ENCODE results near the gene LRP6. TPM values are rescaled to one million over a fixed set of nuclear protein-coding genes. Genes with fewer than 3 reads are reported as not detected.

Gene LRP6
- total RNA-seq, 4 donors from 2014 or later: 4.3 to 18.7 (median 9.0) TPM

- no peak for DNase-seq
- Histone ChIP-seq H3K36me3 (peaks cover 0 to 2% (median 0%) of the 10 kb centered on the region in 3 donors), H3K27ac (no peak overlapping the region), H3K27me3 (no peaks in the 10 kb centered on the region), H3K9me3 (no peaks in the 10 kb centered on the region), H3K4me1 (no peaks in the 10 kb centered on the region), H3K4me3 (no peak overlapping the region)
- intact Hi-C loops (cut with DNase I): no loop called here
- TF ChIP-seq CTCF (IDR thresholded peaks at IDR 0.05) (no peak), POLR2A (IDR thresholded peaks at IDR 0.05) (no peak)
- WGBS, 2 donors: 71 to 85% methylated on average over 4 of the region's 4 CpGs
These were observed 28.2 kb downstream of the LRP6 start for GRCh38 chr12:12238605-12239004.

GRCh38 chr12:12236896-12237295, 29.9 kb downstream of the LRP6 start:
- no peak overlapping the region for H3K27ac ChIP-seq
- no peaks in the 10 kb centered on the region for H3K4me1 ChIP-seq
- DNase-seq: no peak
- no peak overlapping the region for H3K4me3 ChIP-seq
- no peaks in the 10 kb centered on the region for H3K36me3 ChIP-seq
- H3K27me3 ChIP-seq: no peaks in the 10 kb centered on the region
- H3K9me3 ChIP-seq: no peaks in the 10 kb centered on the region
- intact Hi-C loops (cut with DNase I): no loop called here
- no peak for TF ChIP-seq CTCF (IDR thresholded peaks at IDR 0.05)
- TF ChIP-seq POLR2A (IDR thresholded peaks at IDR 0.05): no peak

GRCh38 chr12:12230275-12230674, 36.6 kb downstream of the LRP6 start:
- no peak for TF ChIP-seq CTCF (IDR thresholded peaks at IDR 0.05)
- TF ChIP-seq POLR2A (IDR thresholded peaks at IDR 0.05): no peak

GRCh38 chr12:12229556-12230092, 37.2 kb downstream of the LRP6 start:
- 79 to 83% methylated on average over 1 of the region's 1 CpG for WGBS, 2 donors
- H3K4me3 ChIP-seq: no peak overlapping the region
- no peak overlapping the region for H3K27ac ChIP-seq
- TF ChIP-seq POLR2A (IDR thresholded peaks at IDR 0.05) (no peak), CTCF (IDR thresholded peaks at IDR 0.05) (no peak)
- intact Hi-C loops (cut with DNase I): no loop called here
- no peaks in the 10 kb centered on the region for H3K36me3 ChIP-seq
- DNase-seq: no peak
- peaks cover 0 to 12% (median 0%) of the 10 kb centered on the region in 3 donors for H3K9me3 ChIP-seq
- H3K27me3 ChIP-seq: no peaks in the 10 kb centered on the region
- peaks cover 0 to 12% (median 4%) of the 10 kb centered on the region in 3 donors for H3K4me1 ChIP-seq

More at GRCh38 chr12:12230275-12230674, 36.6 kb downstream of the LRP6 start:
- intact Hi-C loops (cut with DNase I): no loop called here
- H3K27me3 ChIP-seq: no peaks in the 10 kb centered on the region
- H3K4me3 ChIP-seq: no peak overlapping the region
- DNase-seq: no peak
- H3K4me1 ChIP-seq: peaks cover 0 to 12% (median 4%) of the 10 kb centered on the region in 3 donors
- H3K9me3 ChIP-seq: peaks cover 0 to 11% (median 0%) of the 10 kb centered on the region in 3 donors
- H3K36me3 ChIP-seq: no peaks in the 10 kb centered on the region
- 72 to 88% methylated on average over 1 of the region's 1 CpG for WGBS, 2 donors
- H3K27ac ChIP-seq: no peak overlapping the region

GRCh38 chr12:12228402-12228801, 38.4 kb downstream of the LRP6 start:
- TF ChIP-seq CTCF (IDR thresholded peaks at IDR 0.05): no peak
- TF ChIP-seq POLR2A (IDR thresholded peaks at IDR 0.05): no peak
- H3K27me3 ChIP-seq: no peaks in the 10 kb centered on the region
- WGBS, 2 donors: 89 to 100% methylated on average over 4 to 5 of the region's 5 CpGs
- H3K4me3 ChIP-seq: no peak overlapping the region
- no peak for DNase-seq
- intact Hi-C loops (cut with DNase I): no loop called here
- peaks cover 0 to 12% (median 0%) of the 10 kb centered on the region in 3 donors for H3K9me3 ChIP-seq
- no peak overlapping the region for H3K27ac ChIP-seq
- H3K36me3 ChIP-seq: no peaks in the 10 kb centered on the region
- H3K4me1 ChIP-seq: peaks cover 0 to 12% (median 4%) of the 10 kb centered on the region in 3 donors
